GM21526 (cell line): Measurements from ENCODE around the gene PIP5K1A.
"Not testable (repeated sequence)": the region's sequence is repeated elsewhere in the genome, so short reads cannot be mapped to it uniquely, and the experiment has no call there.

Source experiments
- ATAC-seq: cut with Tn5 transposase; IDR thresholded peaks from one replicate; pipeline ENCODE4 v1.9.1; 2021; ENCODE audit warnings: moderate library complexity; ENCODE audit not compliant: unreplicated experiment, low FRiP score

PIP5K1A gene

GRCh38 chr1:151251656-151252470 is 53.5 kb downstream of the PIP5K1A start:
- ATAC-seq: no peak

- ATAC-seq: peak; percentile 78
Observed at GRCh38 chr1:151254217-151255213, 56.2 kb downstream of the PIP5K1A start, which contains the start of gene PSMD4. TSS of gene PSMD4 (plus strand) at chr1:151254734. CDS start at chr1:151254783, 49 bp downstream.

GRCh38 chr1:151255381-151255780 is 57.0 kb downstream of the PIP5K1A start:
- no peak for ATAC-seq

GRCh38 chr1:151259351-151259750 is 61.0 kb downstream of the PIP5K1A start:
- no peak for ATAC-seq

GRCh38 chr1:151265446-151266236 is 67.3 kb downstream of the PIP5K1A start:
- ATAC-seq: no peak

- ATAC-seq: no peak
Observed at GRCh38 chr1:151266315-151266714, 68.0 kb downstream of the PIP5K1A start.

- ATAC-seq: no peak
Observed at GRCh38 chr1:151266821-151267220, 68.5 kb downstream of the PIP5K1A start.

GRCh38 chr1:151267760-151268159 is 69.4 kb downstream of the PIP5K1A start:
- ATAC-seq: no peak

- ATAC-seq: no peak
Observed at GRCh38 chr1:151273924-151274466, 75.6 kb downstream of the PIP5K1A start.

- not testable (repeated sequence) for ATAC-seq
Observed at GRCh38 chr1:151275341-151275740, 77.0 kb downstream of the PIP5K1A start.

GRCh38 chr1:151277249-151277648 is 78.9 kb downstream of the PIP5K1A start:
- no peak for ATAC-seq

- peak; percentile 24 for ATAC-seq
Observed at GRCh38 chr1:151281225-151281968, 83.0 kb downstream of the PIP5K1A start.

- peak; percentile 80 for ATAC-seq
Observed at GRCh38 chr1:151281969-151282882, 83.9 kb downstream of the PIP5K1A start, which contains the start of gene ZNF687. TSS of gene ZNF687 (plus strand) at chr1:151282299. CDS start at chr1:151286292, 3,993 bp downstream.

GRCh38 chr1:151282883-151283725 is 84.8 kb downstream of the PIP5K1A start:
- ATAC-seq: no peak

- no peak for ATAC-seq
Observed at GRCh38 chr1:151284013-151284577, 85.7 kb downstream of the PIP5K1A start.

GRCh38 chr1:151286619-151287340 is 88.4 kb downstream of the PIP5K1A start:
- no peak for ATAC-seq
